Central memory CD4-positive, alpha-beta T cell (primary cell): Measurements from ENCODE around the gene TTC33.

Source experiments
- DNase-seq: peaks from one replicate; pipeline ENCODE4 v3.0.0; 2022

TTC33 gene

GRCh38 chr5:40560474-40561110, 195.2 kb downstream of the TTC33 start:
- DNase-seq: no peak

GRCh38 chr5:40559306-40559705, 196.5 kb downstream of the TTC33 start:
- no peak for DNase-seq

- no peak for DNase-seq
Measured at GRCh38 chr5:40557501-40557900, 198.3 kb downstream of the TTC33 start.

GRCh38 chr5:40556811-40557210, 198.9 kb downstream of the TTC33 start:
- DNase-seq: no peak

GRCh38 chr5:40555886-40556285, 199.9 kb downstream of the TTC33 start:
- no peak for DNase-seq

- DNase-seq: no peak
Measured at GRCh38 chr5:40554813-40555212, 200.9 kb downstream of the TTC33 start.

- DNase-seq: no peak
Measured at GRCh38 chr5:40554054-40554453, 201.7 kb downstream of the TTC33 start.

GRCh38 chr5:40552981-40553380, 202.8 kb downstream of the TTC33 start:
- no peak for DNase-seq

GRCh38 chr5:40551496-40552491, 204.0 kb downstream of the TTC33 start:
- no peak for DNase-seq

GRCh38 chr5:40550481-40550880, 205.3 kb downstream of the TTC33 start:
- DNase-seq: no peak

GRCh38 chr5:40549616-40550015, 206.1 kb downstream of the TTC33 start:
- no peak for DNase-seq

- DNase-seq: no peak
Measured at GRCh38 chr5:40547994-40548575, 207.7 kb downstream of the TTC33 start.

GRCh38 chr5:40547557-40547956, 208.2 kb downstream of the TTC33 start:
- no peak for DNase-seq

- no peak for DNase-seq
Measured at GRCh38 chr5:40540301-40540700, 215.5 kb downstream of the TTC33 start.

GRCh38 chr5:40524677-40525076, 231.1 kb downstream of the TTC33 start:
- DNase-seq: no peak

- no peak for DNase-seq
Measured at GRCh38 chr5:40521925-40522324, 233.8 kb downstream of the TTC33 start.

GRCh38 chr5:40521108-40521785, 234.5 kb downstream of the TTC33 start:
- no peak for DNase-seq

- DNase-seq: no peak
Measured at GRCh38 chr5:40518485-40518917, 237.3 kb downstream of the TTC33 start.

- DNase-seq: no peak
Measured at GRCh38 chr5:40515476-40515875, 240.3 kb downstream of the TTC33 start.

GRCh38 chr5:40514976-40515375, 240.8 kb downstream of the TTC33 start:
- DNase-seq: peak; percentile 52

- no peak for DNase-seq
Measured at GRCh38 chr5:40511801-40512200, 244.0 kb downstream of the TTC33 start.

GRCh38 chr5:40507095-40507494, 248.7 kb downstream of the TTC33 start:
- peak; percentile 4 for DNase-seq

- DNase-seq: no peak
Measured at GRCh38 chr5:40505031-40505430, 250.7 kb downstream of the TTC33 start.
